ENCODE measurements around the gene PLTP.

PLTP gene

DNA sequence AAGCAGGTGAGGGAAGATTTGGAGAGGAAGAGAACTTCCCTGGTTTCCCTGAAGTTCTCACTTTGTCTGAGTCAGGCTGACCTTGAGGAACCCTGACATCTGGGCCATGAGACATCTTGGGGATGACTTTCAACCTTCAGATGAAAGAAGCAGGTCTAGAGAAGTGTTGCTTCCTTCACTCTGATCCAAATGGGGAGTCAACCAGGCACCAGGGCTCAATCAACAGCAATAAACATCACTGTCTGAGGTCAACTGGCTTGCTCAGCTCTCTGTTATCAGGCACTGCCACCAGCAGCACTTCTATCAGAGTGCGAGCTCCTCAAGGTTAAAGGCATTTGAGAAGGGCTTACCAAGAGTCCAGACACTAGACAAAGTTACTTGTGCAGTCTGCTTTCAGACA, 61.0 kb downstream of the PLTP start:
- CTCF ChIA-PET: interaction anchor here (1.4 kb wide), 1 partner anchor 9 kb away, joined by 4 read pairs; no protein-coding TSS in a partner anchor
- POLR2A ChIA-PET: interaction anchor here (0.8 kb wide), 1 partner anchor 9 kb away, joined by 3 read pairs; no protein-coding TSS in a partner anchor
- DNase-seq (ENCODE audit: extremely low spot score): no peak
- TF ChIP-seq CTCF (IDR thresholded peaks at IDR 0.05; ENCODE audit: control extremely low read depth, extremely low read depth, low read depth, missing control alignments): no peak

GRCh38 chr20:45850238-45850637, 61.7 kb downstream of the PLTP start:
- POLR2A ChIA-PET: no interaction called here
- DNase-seq (ENCODE audit: extremely low spot score): no peak
- TF ChIP-seq CTCF (IDR thresholded peaks at IDR 0.05; ENCODE audit: control extremely low read depth, extremely low read depth, low read depth, missing control alignments): no peak
- CTCF ChIA-PET: interaction anchor here (1.4 kb wide), 1 partner anchor 9 kb away, joined by 4 read pairs; no protein-coding TSS in a partner anchor

DNA sequence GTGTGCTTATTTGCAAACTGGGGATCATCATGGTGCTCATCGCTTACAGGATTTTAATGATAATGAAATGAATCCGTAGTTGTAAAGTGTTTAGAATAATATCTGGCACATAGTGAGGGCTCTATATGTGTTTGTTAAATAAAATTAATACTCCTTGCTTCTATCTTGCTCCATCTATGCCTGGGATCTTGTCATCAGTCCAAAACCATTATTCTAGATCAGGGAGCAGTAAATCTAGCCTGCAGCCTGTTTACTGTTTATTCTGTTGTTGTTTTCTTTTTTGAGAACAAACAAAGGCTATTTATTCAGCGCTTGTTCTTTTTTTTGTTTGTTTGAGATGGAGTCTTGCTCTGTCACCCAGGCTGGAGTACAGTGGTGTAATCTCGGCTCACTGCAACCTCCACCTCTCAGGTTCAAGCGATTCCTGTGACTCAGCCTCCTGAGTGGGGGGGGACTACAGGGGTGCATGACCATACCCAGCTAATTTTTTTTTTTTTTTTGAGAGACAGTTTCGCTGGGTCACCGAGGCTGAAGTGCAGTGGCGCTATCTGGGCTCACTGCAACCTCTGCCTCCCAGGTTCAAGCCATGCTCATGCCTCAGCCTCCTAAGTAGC, 62.9 kb downstream of the PLTP start:
- no peak for DNase-seq (ENCODE audit: extremely low spot score)

More for the DNA sequence above, 62.9 kb downstream of the PLTP start:
- ChIA-PET POLR2A (no interaction called here), CTCF (no interaction called here)
- no peak for TF ChIP-seq CTCF (IDR thresholded peaks at IDR 0.05; ENCODE audit: control extremely low read depth, extremely low read depth, low read depth, missing control alignments)

Data from GM10248 (cell line).